NCI-H2107 treated with DMSO at 0.1 percent for 48 hours (cell line): ENCODE measurements around the gene PRKAR1B.

ENCODE experiments used
- DNase-seq: peaks from one replicate; lab custom pipeline; 2025; ENCODE audit not compliant: unreplicated experiment; lab: John Stamatoyannopoulos, UW

The PRKAR1B gene

GRCh38 chr7:725223-726005 is 1.7 kb downstream of the PRKAR1B start:
- no peak for DNase-seq

DNA sequence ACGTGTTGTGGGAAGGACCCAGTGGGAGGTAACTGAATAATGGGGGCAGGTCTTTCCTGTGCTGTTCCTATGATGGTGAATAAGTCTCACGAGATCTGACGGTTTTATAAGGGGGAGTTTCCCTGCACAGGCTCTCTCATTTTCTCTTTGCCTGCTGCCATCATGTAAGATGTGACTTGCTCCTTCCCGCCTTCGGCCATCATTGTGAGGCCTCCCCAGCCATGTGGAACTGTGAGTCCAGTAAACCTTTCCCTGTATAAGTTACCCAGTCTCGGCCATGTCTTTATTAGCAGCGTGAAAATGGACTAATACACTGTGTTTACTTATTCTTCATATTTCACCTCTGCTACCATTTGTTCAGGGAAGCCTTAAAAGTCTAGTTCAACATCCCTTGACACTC is 2.8 kb downstream of the PRKAR1B start:
- DNase-seq = no peak

DNA sequence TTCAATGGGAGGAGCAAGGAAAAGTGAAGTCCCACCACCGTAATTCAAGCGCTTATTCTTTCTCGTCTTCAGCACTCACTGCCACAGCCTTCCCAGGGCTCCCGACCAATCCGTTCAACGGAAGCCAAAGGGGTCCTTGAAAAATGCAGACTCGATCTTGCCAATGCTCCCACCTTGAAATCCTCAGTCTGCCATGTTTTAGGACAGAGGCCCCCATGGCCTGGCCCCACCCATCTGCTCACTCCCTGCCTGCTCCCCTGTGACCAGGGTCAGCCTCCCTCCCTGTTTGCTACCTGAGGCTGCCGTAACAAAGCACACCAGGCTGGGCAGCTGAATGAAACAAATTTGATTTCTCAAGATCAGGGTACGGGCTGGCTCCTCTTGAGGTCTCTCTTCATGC is 3.5 kb downstream of the PRKAR1B start:
- no peak for DNase-seq

GRCh38 chr7:721619-722248 is 5.3 kb downstream of the PRKAR1B start:
- DNase-seq = no peak

GRCh38 chr7:716636-717035 is 10.4 kb downstream of the PRKAR1B start:
- DNase-seq = no peak

- peak; percentile 11 for DNase-seq
These were observed 10.9 kb downstream of the PRKAR1B start for GRCh38 chr7:716222-716621.

- DNase-seq = no peak
These were observed 12.8 kb downstream of the PRKAR1B start for GRCh38 chr7:714251-714671.

- no peak for DNase-seq
These were observed 13.4 kb downstream of the PRKAR1B start for GRCh38 chr7:713488-714230.

- no peak for DNase-seq
These were observed 14.0 kb downstream of the PRKAR1B start for GRCh38 chr7:713139-713457.

DNA sequence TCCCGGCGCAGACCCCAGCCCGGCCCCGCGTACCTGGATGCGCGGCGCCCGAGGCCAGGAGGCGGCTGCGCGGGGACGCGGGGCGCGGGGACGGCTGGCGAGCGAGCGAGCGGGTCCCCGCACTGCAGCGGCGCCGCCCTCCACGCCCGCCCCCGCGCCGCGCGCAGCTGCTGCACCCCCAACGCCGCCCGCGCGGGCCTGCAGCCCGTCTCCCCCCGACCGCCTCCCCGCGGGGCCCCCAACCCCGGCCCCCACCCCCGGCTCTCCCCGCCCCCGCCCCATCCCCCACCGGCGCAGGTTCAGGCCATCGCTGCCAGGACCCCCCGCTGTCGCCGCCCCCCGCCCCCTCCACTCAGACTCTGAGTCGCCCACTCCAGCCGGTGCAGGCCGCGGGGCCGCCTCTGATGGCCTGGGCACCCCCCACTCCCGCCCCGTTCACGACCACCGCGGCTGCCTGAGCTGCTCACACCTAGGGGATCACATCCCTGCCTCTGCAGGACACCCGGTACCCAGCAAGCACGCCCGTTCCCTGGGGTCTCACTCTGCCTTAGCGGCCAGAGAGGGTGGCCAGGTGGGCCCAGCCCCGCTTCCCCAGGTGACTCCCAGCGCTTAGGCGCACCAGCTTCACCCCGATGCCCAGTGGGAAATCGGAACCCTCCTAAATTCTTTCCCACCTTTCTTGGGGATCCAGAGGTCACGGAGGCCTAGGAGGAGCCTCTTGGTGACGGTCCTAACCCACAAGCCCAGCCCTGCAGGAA is 14.5 kb downstream of the PRKAR1B start:
- no peak for DNase-seq

GRCh38 chr7:711922-712380 is 15.1 kb downstream of the PRKAR1B start:
- DNase-seq = no peak

- DNase-seq = no peak
These were observed 15.8 kb downstream of the PRKAR1B start for GRCh38 chr7:711093-711921.

DNA sequence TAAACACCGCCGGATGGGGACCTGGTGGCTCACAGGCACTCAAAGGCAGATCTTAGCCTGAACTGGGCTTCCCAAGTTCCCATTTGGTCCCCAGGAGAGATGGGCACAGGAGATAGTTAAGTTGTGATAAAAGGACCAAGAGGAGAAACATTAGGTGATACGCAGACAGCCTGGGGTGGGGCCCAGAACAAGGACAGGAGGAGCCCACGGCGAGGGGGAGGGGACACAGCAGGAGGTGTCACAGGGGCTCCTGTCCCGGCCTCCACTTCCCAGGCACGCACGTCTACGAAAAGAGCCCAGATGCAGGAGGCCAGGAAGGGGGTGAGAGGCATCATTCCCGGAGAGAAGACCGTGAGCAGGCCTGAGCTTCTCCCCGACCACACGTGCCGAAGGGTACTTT is 16.9 kb downstream of the PRKAR1B start:
- DNase-seq = no peak

GRCh38 chr7:707296-708000 is 19.6 kb downstream of the PRKAR1B start:
- DNase-seq = no peak

GRCh38 chr7:706721-707120 is 20.4 kb downstream of the PRKAR1B start:
- DNase-seq = no peak

DNA sequence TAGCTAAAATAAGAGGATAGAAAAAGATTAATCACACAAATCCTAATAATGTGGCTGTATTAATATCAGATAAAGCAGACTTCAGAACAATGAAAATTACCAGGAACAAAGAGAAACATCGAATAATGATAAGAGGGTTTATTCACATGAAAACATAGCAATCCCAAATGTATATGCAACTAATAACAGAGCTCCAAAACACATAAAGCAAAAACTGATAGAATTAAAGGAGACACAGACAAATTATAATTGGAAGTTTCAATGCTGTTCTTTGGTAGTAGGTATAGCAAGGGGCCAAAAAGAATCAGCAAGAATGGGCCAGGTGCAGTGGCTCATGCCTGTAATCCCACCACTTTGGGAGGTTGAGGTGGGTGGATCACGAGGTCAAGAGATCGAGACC is 24.0 kb downstream of the PRKAR1B start:
- no peak for DNase-seq

DNA sequence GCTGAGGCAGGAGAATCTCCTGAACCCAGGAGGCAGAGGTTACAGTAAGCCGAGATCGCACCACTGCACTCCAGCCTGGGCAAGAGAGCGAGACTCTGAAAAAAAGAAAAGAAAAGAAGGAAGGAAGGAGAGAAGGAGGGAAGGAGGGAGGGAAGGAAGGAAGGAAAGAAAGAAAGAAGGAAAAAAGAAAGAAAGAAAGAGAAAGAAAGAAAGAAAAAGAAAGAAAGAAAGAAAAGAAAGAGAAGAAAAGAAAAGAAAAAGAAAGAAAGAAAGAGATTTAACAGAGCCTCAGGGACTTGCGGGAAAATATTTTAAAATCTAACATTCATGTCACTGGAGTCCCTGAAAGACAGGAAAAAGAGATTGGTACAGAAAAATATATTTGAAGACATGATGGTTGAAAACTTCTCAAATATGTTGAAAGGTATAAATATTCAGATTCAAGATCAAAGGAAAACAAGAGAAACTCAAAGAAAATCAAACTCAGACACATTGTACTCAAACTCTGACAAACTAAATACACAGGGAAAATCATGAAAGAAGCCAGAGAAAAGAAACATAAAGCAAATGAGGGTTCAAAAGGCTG is 25.9 kb downstream of the PRKAR1B start:
- no peak for DNase-seq

DNA sequence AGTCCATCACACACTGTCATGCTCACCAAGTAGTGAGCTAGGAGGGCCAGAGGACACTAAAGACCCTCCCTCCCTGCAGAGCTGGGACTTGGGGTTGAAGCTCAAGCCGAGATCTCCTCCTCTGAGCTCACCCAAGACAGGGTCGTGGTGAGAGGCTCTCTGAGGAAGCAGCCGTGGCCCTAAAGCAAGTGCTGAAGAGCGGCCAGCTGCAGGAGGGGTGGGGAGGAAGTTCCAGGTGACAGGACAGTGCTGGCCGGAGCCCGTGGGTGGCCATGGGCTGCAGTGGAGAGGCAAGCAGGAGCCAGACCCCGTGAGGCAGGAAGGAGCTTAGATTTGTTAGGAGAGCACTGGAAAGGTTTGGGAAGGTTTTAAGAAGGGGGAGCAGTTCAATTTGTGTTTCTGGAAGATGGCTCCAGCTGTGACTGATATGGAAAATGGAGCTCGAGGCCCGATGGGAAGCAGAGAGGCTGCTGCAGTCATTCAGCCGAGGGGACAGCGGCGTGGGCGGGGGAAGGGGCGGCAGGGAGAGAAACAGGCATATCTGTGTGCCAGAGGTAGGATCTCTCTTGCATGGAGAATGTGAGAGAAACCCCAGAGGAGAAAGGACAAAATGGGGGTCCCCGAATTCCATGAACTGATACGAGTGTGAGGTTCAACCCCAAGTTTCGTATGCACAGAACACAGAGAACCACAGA is 27.5 kb downstream of the PRKAR1B start:
- no peak for DNase-seq
